GM12872 (cell line): Measurements from ENCODE around the gene SLC6A11.
A peak's percentile ranks its signal among the peaks of the same experiment; 100 is the strongest.

Experiments used
- CTCF ChIP-seq: IDR thresholded peaks from 3 replicates; pipeline ENCODE4 v1.5.1; 2011; ENCODE audit warnings: low read depth, mild to moderate bottlenecking, low read length, moderate library complexity; ENCODE audit not compliant: insufficient read depth

The SLC6A11 gene

GRCh38 chr3:10977892-10978510, 162.0 kb downstream of the SLC6A11 start:
- TF ChIP-seq CTCF, result no peak

GRCh38 chr3:10978956-10979355, 162.9 kb downstream of the SLC6A11 start:
- no peak for TF ChIP-seq CTCF

- TF ChIP-seq CTCF, result no peak
Observed at GRCh38 chr3:10980312-10980711, 164.3 kb downstream of the SLC6A11 start.

- no peak for TF ChIP-seq CTCF
Observed at GRCh38 chr3:10981031-10981430, 165.0 kb downstream of the SLC6A11 start.

- TF ChIP-seq CTCF, result no peak
Observed at GRCh38 chr3:10981961-10982360, 165.9 kb downstream of the SLC6A11 start.

- TF ChIP-seq CTCF, result no peak
Observed at GRCh38 chr3:10982782-10983181, 166.8 kb downstream of the SLC6A11 start.

GRCh38 chr3:10983219-10983916, 167.3 kb downstream of the SLC6A11 start:
- peak; percentile 88 for TF ChIP-seq CTCF
